ENCODE results near the gene GPC2.
"Not testable (repeated sequence)": the region's sequence is repeated elsewhere in the genome, so short reads cannot be mapped to it uniquely, and the experiment has no call there.

The GPC2 gene

GRCh38 chr7:100182616-100183015 is 5.4 kb upstream of the GPC2 start:
- WGBS, 2 experiments (ENCODE audit: insufficient coverage in 2 of 2): 86 to 100% methylated on average over 1 to 2 of the region's 6 CpGs
- H3K4me3 ChIP-seq (ENCODE audit: extremely low read depth, insufficient read depth, low read length, poor library complexity, severe bottlenecking); H3K9me3 ChIP-seq (ENCODE audit: control insufficient read depth, low read length); H3K4me1 ChIP-seq (ENCODE audit: control insufficient read depth, insufficient read depth, low read length, poor library complexity, severe bottlenecking); H3K27ac ChIP-seq (ENCODE audit: low read depth, low read length, severe bottlenecking); H3K36me3 ChIP-seq (ENCODE audit: control insufficient read depth, insufficient read depth, low read length): not testable (repeated sequence)

GRCh38 chr7:100180084-100180483 is 2.9 kb upstream of the GPC2 start:
- not testable (repeated sequence) for H3K9me3 ChIP-seq (ENCODE audit: control insufficient read depth, low read length); H3K27ac ChIP-seq (ENCODE audit: low read depth, low read length, severe bottlenecking); H3K4me3 ChIP-seq (ENCODE audit: extremely low read depth, insufficient read depth, low read length, poor library complexity, severe bottlenecking); H3K36me3 ChIP-seq (ENCODE audit: control insufficient read depth, insufficient read depth, low read length); H3K4me1 ChIP-seq (ENCODE audit: control insufficient read depth, insufficient read depth, low read length, poor library complexity, severe bottlenecking)
- 100% methylated on average over 2 of the region's 3 CpGs; no CpG with 5 or more reads in 1 of the 2 experiments for WGBS, 2 experiments (ENCODE audit: insufficient coverage in 2 of 2)

GRCh38 chr7:100176096-100177044 is 811 bp downstream of the GPC2 start:
- no peaks in the 10 kb centered on the region for H3K4me1 ChIP-seq (ENCODE audit: control insufficient read depth, insufficient read depth, low read length, poor library complexity, severe bottlenecking)
- WGBS, 2 experiments (ENCODE audit: insufficient coverage in 2 of 2): 57 to 60% methylated on average over 9 to 10 of the region's 14 CpGs
- H3K36me3 ChIP-seq (ENCODE audit: control insufficient read depth, insufficient read depth, low read length): peaks cover 20% of the 10 kb centered on the region
- no peaks in the 10 kb centered on the region for H3K9me3 ChIP-seq (ENCODE audit: control insufficient read depth, low read length)
- H3K27ac ChIP-seq (ENCODE audit: low read depth, low read length, severe bottlenecking): no peak overlapping the region
- H3K4me3 ChIP-seq (ENCODE audit: extremely low read depth, insufficient read depth, low read length, poor library complexity, severe bottlenecking): peak overlapping the region; percentile 87

- peaks cover 20% of the 10 kb centered on the region for H3K36me3 ChIP-seq (ENCODE audit: control insufficient read depth, insufficient read depth, low read length)
- no peak overlapping the region for H3K27ac ChIP-seq (ENCODE audit: low read depth, low read length, severe bottlenecking)
- H3K4me3 ChIP-seq (ENCODE audit: extremely low read depth, insufficient read depth, low read length, poor library complexity, severe bottlenecking): no peak overlapping the region
- no peaks in the 10 kb centered on the region for H3K4me1 ChIP-seq (ENCODE audit: control insufficient read depth, insufficient read depth, low read length, poor library complexity, severe bottlenecking)
- no peaks in the 10 kb centered on the region for H3K9me3 ChIP-seq (ENCODE audit: control insufficient read depth, low read length)
- 94 to 100% methylated on average over 10 to 14 of the region's 14 CpGs for WGBS, 2 experiments (ENCODE audit: insufficient coverage in 2 of 2)
Measured at GRCh38 chr7:100175296-100175935, 1.8 kb downstream of the GPC2 start.

GRCh38 chr7:100174582-100174981 is 2.6 kb downstream of the GPC2 start:
- WGBS, 2 experiments (ENCODE audit: insufficient coverage in 2 of 2): 89 to 94% methylated on average over 1 to 2 of the region's 5 CpGs
- Histone ChIP-seq H3K27ac (ENCODE audit: low read depth, low read length, severe bottlenecking) (no peak overlapping the region), H3K9me3 (ENCODE audit: control insufficient read depth, low read length) (no peaks in the 10 kb centered on the region), H3K4me3 (ENCODE audit: extremely low read depth, insufficient read depth, low read length, poor library complexity, severe bottlenecking) (no peak overlapping the region), H3K36me3 (ENCODE audit: control insufficient read depth, insufficient read depth, low read length) (peaks cover 20% of the 10 kb centered on the region), H3K4me1 (ENCODE audit: control insufficient read depth, insufficient read depth, low read length, poor library complexity, severe bottlenecking) (no peaks in the 10 kb centered on the region)

GRCh38 chr7:100173806-100174495 is 3.2 kb downstream of the GPC2 start:
- no peaks in the 10 kb centered on the region for H3K9me3 ChIP-seq (ENCODE audit: control insufficient read depth, low read length)
- 95% methylated on average over 9 to 10 of the region's 11 CpGs for WGBS, 2 experiments (ENCODE audit: insufficient coverage in 2 of 2)
- H3K4me1 ChIP-seq (ENCODE audit: control insufficient read depth, insufficient read depth, low read length, poor library complexity, severe bottlenecking): no peaks in the 10 kb centered on the region
- H3K36me3 ChIP-seq (ENCODE audit: control insufficient read depth, insufficient read depth, low read length): peaks cover 20% of the 10 kb centered on the region
- no peak overlapping the region for H3K27ac ChIP-seq (ENCODE audit: low read depth, low read length, severe bottlenecking)
- H3K4me3 ChIP-seq (ENCODE audit: extremely low read depth, insufficient read depth, low read length, poor library complexity, severe bottlenecking): no peak overlapping the region

GRCh38 chr7:100171840-100172239 is 5.3 kb downstream of the GPC2 start:
- Histone ChIP-seq H3K9me3 (ENCODE audit: control insufficient read depth, low read length) (no peaks in the 10 kb centered on the region), H3K36me3 (ENCODE audit: control insufficient read depth, insufficient read depth, low read length) (peaks cover 20% of the 10 kb centered on the region), H3K4me1 (ENCODE audit: control insufficient read depth, insufficient read depth, low read length, poor library complexity, severe bottlenecking) (peaks cover 17% of the 10 kb centered on the region), H3K4me3 (ENCODE audit: extremely low read depth, insufficient read depth, low read length, poor library complexity, severe bottlenecking) (peak overlapping the region; percentile 8), H3K27ac (ENCODE audit: low read depth, low read length, severe bottlenecking) (no peak overlapping the region)
- WGBS, 2 experiments (ENCODE audit: insufficient coverage in 2 of 2): 35 to 43% methylated on average over 16 to 17 of the region's 22 CpGs

GRCh38 chr7:100171087-100171681 is 6.0 kb downstream of the GPC2 start:
- H3K4me1 ChIP-seq (ENCODE audit: control insufficient read depth, insufficient read depth, low read length, poor library complexity, severe bottlenecking): peaks cover 18% of the 10 kb centered on the region
- no peaks in the 10 kb centered on the region for H3K9me3 ChIP-seq (ENCODE audit: control insufficient read depth, low read length)
- H3K36me3 ChIP-seq (ENCODE audit: control insufficient read depth, insufficient read depth, low read length): peaks cover 20% of the 10 kb centered on the region
- WGBS, 2 experiments (ENCODE audit: insufficient coverage in 2 of 2): 9 to 10% methylated on average over 30 to 35 of the region's 61 CpGs
- H3K27ac ChIP-seq (ENCODE audit: low read depth, low read length, severe bottlenecking): no peak overlapping the region
- peak overlapping the region; percentile 25 for H3K4me3 ChIP-seq (ENCODE audit: extremely low read depth, insufficient read depth, low read length, poor library complexity, severe bottlenecking)

GRCh38 chr7:100170101-100170897 is 6.9 kb downstream of the GPC2 start:
- Histone ChIP-seq H3K9me3 (ENCODE audit: control insufficient read depth, low read length) (no peaks in the 10 kb centered on the region), H3K4me3 (ENCODE audit: extremely low read depth, insufficient read depth, low read length, poor library complexity, severe bottlenecking) (no peak overlapping the region), H3K4me1 (ENCODE audit: control insufficient read depth, insufficient read depth, low read length, poor library complexity, severe bottlenecking) (peaks cover 18% of the 10 kb centered on the region), H3K36me3 (ENCODE audit: control insufficient read depth, insufficient read depth, low read length) (peaks cover 16% of the 10 kb centered on the region), H3K27ac (ENCODE audit: low read depth, low read length, severe bottlenecking) (no peak overlapping the region)
- 78 to 80% methylated on average over 3 to 4 of the region's 11 CpGs for WGBS, 2 experiments (ENCODE audit: insufficient coverage in 2 of 2)

Measured in mesodermal cell (in vitro differentiated cells).